HEK293 (cell line): Measurements from ENCODE around the gene ACADVL.

ENCODE experiments used
- CTCF ChIA-PET: fragments of 350-600 bp; formaldehyde crosslinking; extraction: SDS; loops from one replicate; lab custom pipeline; 2021; ENCODE audit warnings: antibody characterized with exemption; lab: Yijun Ruan, JAX
- POLR2A ChIA-PET: fragments of 300-600 bp; formaldehyde crosslinking; extraction: SDS; loops from one replicate; lab custom pipeline; 2020; ENCODE audit warnings: antibody characterized with exemption, inconsistent platforms; lab: Yijun Ruan, JAX
- H3K27ac ChIP-seq: fragments of 200-500 bp; sonication (Bioruptor generic); 2 replicates; pipeline ENCODE4 v1.5.1; 2014; ENCODE audit warnings: low read depth, low read length, control low read depth, inconsistent platforms; ENCODE audit errors: extremely low read depth
- H3K36me3 ChIP-seq, 2 experiments: fragments of 200-500 bp in 1 of 2; sonication (Bioruptor generic) in 1 of 2; 1 replicate in 1 of 2; 2 replicates in 1 of 2; pipeline ENCODE4 v1.5.1; 2014 to 2017; ENCODE audit warnings: inconsistent platforms in 2 of 2, low read length in 2 of 2; ENCODE audit not compliant: control insufficient read depth in 2 of 2, insufficient read depth in 1 of 2
- H3K4me1 ChIP-seq: fragments of 200-500 bp; sonication (Bioruptor generic); 2 replicates; pipeline ENCODE4 v1.5.1; 2014; ENCODE audit warnings: mild to moderate bottlenecking, low read length, inconsistent platforms; ENCODE audit not compliant: control insufficient read depth, insufficient read depth
- H3K4me3 ChIP-seq: 2 replicates; pipeline ENCODE4 v1.5.1; 2011; ENCODE audit warnings: low read depth, mild to moderate bottlenecking, control low read depth, low read length, moderate library complexity
- H3K9me3 ChIP-seq: fragments of 200-500 bp; sonication (Bioruptor generic); 2 replicates; pipeline ENCODE4 v1.5.1; 2014; ENCODE audit warnings: low read depth, low read length, inconsistent platforms; ENCODE audit not compliant: control insufficient read depth, insufficient read depth
- BCL11B ChIP-seq: fragments of 450-650 bp; formaldehyde crosslinking; IDR thresholded peaks from 2 replicates; pipeline ENCODE4 v1.5.1; 2016; ENCODE audit warnings: low read depth, missing biosample characterization, missing genetic modification characterization
- EGR2 ChIP-seq: fragments of 450-650 bp; formaldehyde crosslinking; IDR thresholded peaks from 2 replicates; pipeline ENCODE4 v1.5.1; 2016; ENCODE audit warnings: low read depth, missing biosample characterization, missing genetic modification characterization
- IKZF3 ChIP-seq: fragments of 450-650 bp; IDR thresholded peaks from 2 replicates; pipeline ENCODE4 v1.5.0; 2018; ENCODE audit warnings: missing biosample characterization, mild to moderate bottlenecking, missing genetic modification characterization, moderate library complexity
- RBAK ChIP-seq: fragments of 450-650 bp; formaldehyde crosslinking; IDR thresholded peaks from 2 replicates; pipeline ENCODE4 v1.5.1; 2016; ENCODE audit warnings: missing biosample characterization, missing genetic modification characterization
- WT1 ChIP-seq: fragments of 450-650 bp; formaldehyde crosslinking; IDR thresholded peaks from 2 replicates; pipeline ENCODE4 v1.5.1; 2016; ENCODE audit warnings: missing biosample characterization, missing genetic modification characterization
- ZNF10 ChIP-seq: fragments of 450-650 bp; formaldehyde crosslinking; IDR thresholded peaks from 2 replicates; pipeline ENCODE4 v1.5.1; 2017; ENCODE audit warnings: missing biosample characterization, missing genetic modification characterization
- ZNF114 ChIP-seq: fragments of 450-650 bp; formaldehyde crosslinking; IDR thresholded peaks from 2 replicates; pipeline ENCODE4 v1.5.0; 2017; ENCODE audit warnings: missing biosample characterization, missing genetic modification characterization
- ZNF16 ChIP-seq: fragments of 450-650 bp; formaldehyde crosslinking; IDR thresholded peaks from 2 replicates; pipeline ENCODE4 v1.5.1; 2016; ENCODE audit warnings: low read depth, missing biosample characterization, missing genetic modification characterization
- ZNF274 ChIP-seq, 2 experiments: fragments of 200-500 bp in 1 of 2; fragments of 450-650 bp in 1 of 2; sonication (Bioruptor generic) in 1 of 2; formaldehyde crosslinking in 1 of 2; IDR thresholded peaks; 2 replicates each; pipeline versions ENCODE4 v1.5.1 to v1.6.1; 2014 to 2016; ENCODE audit warnings: borderline replicate concordance in 1 of 2, inconsistent platforms in 1 of 2, low read length in 1 of 2, missing biosample characterization in 1 of 2, missing genetic modification characterization in 1 of 2
- ZNF354C ChIP-seq: fragments of 450-650 bp; formaldehyde crosslinking; IDR thresholded peaks from 2 replicates; pipeline ENCODE4 v1.5.1; 2016; ENCODE audit warnings: missing biosample characterization, missing genetic modification characterization, low read depth, borderline replicate concordance
- ZNF426 ChIP-seq: fragments of 450-650 bp; formaldehyde crosslinking; IDR thresholded peaks from 2 replicates; pipeline ENCODE4 v1.5.1; 2017; ENCODE audit warnings: missing biosample characterization, missing genetic modification characterization, mild to moderate bottlenecking, inconsistent platforms, moderate library complexity
- ZNF561 ChIP-seq: fragments of 450-650 bp; IDR thresholded peaks from 2 replicates; pipeline ENCODE4 v1.5.1; 2018; ENCODE audit warnings: missing biosample characterization, missing genetic modification characterization, borderline replicate concordance
- ZNF610 ChIP-seq: fragments of 450-650 bp; formaldehyde crosslinking; IDR thresholded peaks from 2 replicates; pipeline ENCODE4 v1.5.1; 2016; ENCODE audit warnings: missing biosample characterization, missing genetic modification characterization, borderline replicate concordance
- ZNF626 ChIP-seq: fragments of 450-650 bp; sonication (Bioruptor Pico); formaldehyde crosslinking; IDR thresholded peaks from 2 replicates; pipeline ENCODE4 v1.5.1; 2018; ENCODE audit warnings: missing biosample characterization, missing genetic modification characterization, inconsistent platforms
- ZNF660 ChIP-seq: fragments of 450-650 bp; IDR thresholded peaks from 2 replicates; pipeline ENCODE4 v1.5.1; 2018; ENCODE audit warnings: missing biosample characterization, mild to moderate bottlenecking, missing genetic modification characterization
- ZNF670 ChIP-seq: fragments of 450-650 bp; formaldehyde crosslinking; IDR thresholded peaks from 2 replicates; pipeline ENCODE4 v1.5.1; 2016; ENCODE audit warnings: missing biosample characterization, missing genetic modification characterization, low read depth
- ZNF677 ChIP-seq: fragments of 450-650 bp; IDR thresholded peaks from 2 replicates; pipeline ENCODE4 v1.5.0; 2018; ENCODE audit warnings: missing biosample characterization, mild to moderate bottlenecking, missing genetic modification characterization, moderate library complexity
- TF ChIP-seq, protein P1 (sequence below): fragments of 450-650 bp; formaldehyde crosslinking; IDR thresholded peaks from 2 replicates; pipeline ENCODE4 v1.5.1; 2016; ENCODE audit warnings: missing biosample characterization, missing genetic modification characterization, low read depth
- TF ChIP-seq, protein P2 (sequence below): fragments of 450-650 bp; formaldehyde crosslinking; IDR thresholded peaks from 2 replicates; pipeline ENCODE4 v1.5.1; 2017; ENCODE audit warnings: missing biosample characterization, missing genetic modification characterization

ACADVL gene

DNA sequence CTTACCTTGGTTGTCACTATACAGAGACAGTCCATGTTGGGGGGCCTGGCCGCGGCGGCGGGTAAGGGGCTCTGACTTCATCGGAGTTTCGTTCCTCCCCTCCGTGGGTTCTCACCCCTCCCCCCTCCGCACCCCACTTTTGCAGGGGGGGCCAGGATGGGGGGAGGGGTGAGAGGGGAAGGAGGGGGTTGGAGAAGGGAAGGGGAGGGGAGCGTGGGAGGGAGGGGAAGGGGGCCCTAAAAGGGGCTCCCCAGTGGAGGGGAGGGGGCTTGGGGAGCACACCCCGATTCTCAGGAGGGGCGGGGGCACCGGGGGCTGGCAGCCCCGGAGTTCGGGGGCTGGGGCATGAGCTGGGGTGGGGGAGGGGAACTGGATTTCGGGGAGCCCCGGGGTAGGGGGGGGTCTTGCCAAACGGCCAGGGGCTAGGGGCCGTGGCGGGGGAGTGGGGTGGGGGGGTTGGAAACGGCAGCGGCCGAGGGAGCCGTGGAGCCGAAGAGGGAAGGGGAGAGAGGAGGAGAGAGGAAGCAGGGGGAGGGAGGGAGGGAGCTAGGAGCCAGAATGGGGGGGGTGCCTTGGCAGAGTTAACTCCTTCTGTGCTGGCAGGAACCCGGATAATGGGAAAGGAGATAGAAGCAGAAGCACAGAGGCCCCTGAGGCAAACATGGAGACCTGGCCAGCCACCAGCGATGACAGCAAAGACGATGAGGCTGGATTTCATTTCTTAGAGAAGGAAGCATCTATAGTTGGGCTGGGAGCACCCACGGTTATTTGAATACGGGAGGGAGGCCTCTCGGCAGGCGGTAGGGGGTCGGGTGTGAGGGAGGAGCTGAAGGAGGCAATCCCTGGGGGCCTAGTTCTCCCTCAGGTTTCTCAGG, 2.4 kb upstream of the ACADVL start (continued):
- TF ChIP-seq, protein P1, sequence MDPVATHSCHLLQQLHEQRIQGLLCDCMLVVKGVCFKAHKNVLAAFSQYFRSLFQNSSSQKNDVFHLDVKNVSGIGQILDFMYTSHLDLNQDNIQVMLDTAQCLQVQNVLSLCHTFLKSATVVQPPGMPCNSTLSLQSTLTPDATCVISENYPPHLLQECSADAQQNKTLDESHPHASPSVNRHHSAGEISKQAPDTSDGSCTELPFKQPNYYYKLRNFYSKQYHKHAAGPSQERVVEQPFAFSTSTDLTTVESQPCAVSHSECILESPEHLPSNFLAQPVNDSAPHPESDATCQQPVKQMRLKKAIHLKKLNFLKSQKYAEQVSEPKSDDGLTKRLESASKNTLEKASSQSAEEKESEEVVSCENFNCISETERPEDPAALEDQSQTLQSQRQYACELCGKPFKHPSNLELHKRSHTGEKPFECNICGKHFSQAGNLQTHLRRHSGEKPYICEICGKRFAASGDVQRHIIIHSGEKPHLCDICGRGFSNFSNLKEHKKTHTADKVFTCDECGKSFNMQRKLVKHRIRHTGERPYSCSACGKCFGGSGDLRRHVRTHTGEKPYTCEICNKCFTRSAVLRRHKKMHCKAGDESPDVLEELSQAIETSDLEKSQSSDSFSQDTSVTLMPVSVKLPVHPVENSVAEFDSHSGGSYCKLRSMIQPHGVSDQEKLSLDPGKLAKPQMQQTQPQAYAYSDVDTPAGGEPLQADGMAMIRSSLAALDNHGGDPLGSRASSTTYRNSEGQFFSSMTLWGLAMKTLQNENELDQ (tag by site-specific recombination): no peak
- TF ChIP-seq, protein P2, sequence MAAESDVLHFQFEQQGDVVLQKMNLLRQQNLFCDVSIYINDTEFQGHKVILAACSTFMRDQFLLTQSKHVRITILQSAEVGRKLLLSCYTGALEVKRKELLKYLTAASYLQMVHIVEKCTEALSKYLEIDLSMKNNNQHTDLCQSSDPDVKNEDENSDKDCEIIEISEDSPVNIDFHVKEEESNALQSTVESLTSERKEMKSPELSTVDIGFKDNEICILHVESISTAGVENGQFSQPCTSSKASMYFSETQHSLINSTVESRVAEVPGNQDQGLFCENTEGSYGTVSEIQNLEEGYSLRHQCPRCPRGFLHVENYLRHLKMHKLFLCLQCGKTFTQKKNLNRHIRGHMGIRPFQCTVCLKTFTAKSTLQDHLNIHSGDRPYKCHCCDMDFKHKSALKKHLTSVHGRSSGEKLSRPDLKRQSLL (tag by site-specific recombination): no peak
- TF ChIP-seq ZNF660 (no peak), WT1 (peak; percentile 54; the same call in 1 of the 2 replicates), EGR2 (tag by site-specific recombination) (0 out of 2 replicates have a peak, but pooled peaks have one; percentile 26)

DNA sequence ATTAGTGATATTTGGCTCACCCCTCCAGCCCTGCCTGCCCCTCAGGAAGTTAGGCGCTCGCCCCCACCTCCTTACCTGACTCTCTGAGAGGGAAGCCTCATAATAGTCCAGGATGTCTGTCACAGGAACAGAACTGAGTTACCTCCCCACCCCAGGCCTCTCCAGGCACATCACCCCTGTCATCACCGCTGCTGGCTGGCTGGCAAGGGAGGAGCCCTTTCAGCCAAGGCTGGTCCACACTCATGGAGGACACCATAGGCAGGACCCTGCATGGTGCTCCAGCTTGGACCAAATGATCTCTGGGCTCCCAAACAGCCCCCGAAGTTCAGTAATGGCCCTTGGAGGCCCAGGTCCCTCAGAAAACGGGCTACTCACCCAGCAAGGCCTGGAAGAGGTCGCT, 1.6 kb upstream of the ACADVL start:
- H3K4me3 ChIP-seq: no peak overlapping the region
- TF ChIP-seq ZNF660 (no peak), ZNF561 (tag by site-specific recombination) (0 out of 2 replicates have a peak, but pooled peaks have one; percentile 36)
- TF ChIP-seq, all 188 proteins: peak for 1
- ChIA-PET CTCF (interaction anchor here (0.5 to 4.2 kb wide), 3 partner anchors 12 to 172 kb away, joined by 3 to 34 read pairs (median 4); no protein-coding TSS in a partner anchor), POLR2A (interaction anchor here (9.8 kb wide), 1 partner anchor 18 kb away, joined by 284 read pairs; the partner anchor contains the start of genes DVL2, GABARAP and PHF23)
- H3K4me1 ChIP-seq: peaks cover 11% of the 10 kb centered on the region
- no peaks in the 10 kb centered on the region for H3K9me3 ChIP-seq
- H3K27ac ChIP-seq: no peak overlapping the region
- H3K36me3 ChIP-seq: peaks cover under 1 to 23% of the 10 kb centered on the region in 2 experiments; a peak in 2 of 3 replicates

DNA sequence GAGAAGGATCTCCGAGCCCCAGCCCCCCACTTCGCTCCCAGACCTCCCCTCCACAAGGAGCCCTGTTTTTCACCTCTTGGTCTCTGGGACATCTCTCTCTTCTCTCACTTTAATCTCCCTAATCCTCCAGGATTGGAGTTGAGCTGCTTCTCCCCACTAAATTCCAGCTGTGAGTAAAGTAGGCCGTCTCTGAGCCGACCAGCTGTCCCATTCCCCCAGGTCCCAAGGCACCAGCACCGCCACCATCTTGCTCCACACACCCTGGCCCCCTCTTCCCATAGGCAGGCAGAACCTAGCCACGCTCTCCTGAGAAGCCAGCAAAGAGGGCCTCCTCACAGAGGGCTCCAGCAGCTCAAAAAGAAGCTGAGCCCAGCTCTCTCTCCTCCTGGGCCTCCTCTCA, 980 bp upstream of the ACADVL start:
- peaks cover 8% of the 10 kb centered on the region for H3K4me1 ChIP-seq
- no peak overlapping the region for H3K4me3 ChIP-seq
- no peak for TF ChIP-seq ZNF677 (tag by site-specific recombination)
- no peak for TF ChIP-seq RBAK
- no peak for TF ChIP-seq ZNF114
- TF ChIP-seq ZNF610 (tag by site-specific recombination): no peak
- TF ChIP-seq ZNF626: no peak
- TF ChIP-seq ZNF354C (tag by site-specific recombination): no peak
- no peak for TF ChIP-seq BCL11B (tag by site-specific recombination)
- no peak for TF ChIP-seq ZNF426
- TF ChIP-seq ZNF16: no peak
- no peak for TF ChIP-seq ZNF274 (IDR thresholded peaks at IDR 0.05; ENCODE audit: low read length)
- TF ChIP-seq ZNF274 (tag by site-specific recombination; IDR thresholded peaks at IDR 0.05; ENCODE audit: borderline replicate concordance): no peak
- TF ChIP-seq, protein P1 (tag by site-specific recombination): no peak
- TF ChIP-seq ZNF670: no peak
- TF ChIP-seq ZNF10 (tag by site-specific recombination): no peak
- TF ChIP-seq IKZF3: no peak
- CTCF ChIA-PET: interaction anchor here (0.6 to 4.2 kb wide), 5 partner anchors 11 to 173 kb away, joined by 3 to 34 read pairs (median 5); partner anchors contain the start of genes GABARAP and PHF23
- H3K27ac ChIP-seq: no peak overlapping the region; the same call in 1 of the 2 replicates
- POLR2A ChIA-PET: interaction anchor here (1.5 to 9.8 kb wide), 3 partner anchors 18 to 183 kb away, joined by 6 to 284 read pairs (median 7); partner anchors contain the start of genes DVL2, GABARAP, PHF23 and SLC16A13
- no peaks in the 10 kb centered on the region for H3K9me3 ChIP-seq
- H3K36me3 ChIP-seq: peaks cover 7 to 29% of the 10 kb centered on the region in 2 experiments; a peak in 2 of 3 replicates
